A549 (cell line): ENCODE measurements around the gene DHX29. TPM values are rescaled to one million over a fixed set of nuclear protein-coding genes. Genes with fewer than 3 reads are reported as not detected.

Experiments used
- ATAC-seq, 2 experiments: fragments of 200-7000 bp in 1 of 2; fragments of >200 bp in 1 of 2; cut with Nextera tagmentation in 1 of 2; cut with Tn5 transposase in 1 of 2; 3 replicates each; pipeline versions ENCODE4 v1.8.0 to v1.9.1; 2018 to 2020; ENCODE audit warnings: mild to moderate bottlenecking in 1 of 2, moderate library complexity in 1 of 2
- CTCF ChIA-PET: fragments of 300-600 bp; sonication (Branson Sonifier 250); formaldehyde crosslinking; extraction: SDS; loops from one replicate; lab custom pipeline; 2021; ENCODE audit warnings: antibody characterized with exemption, inconsistent platforms; lab: Yijun Ruan, JAX
- POLR2A ChIA-PET: fragments of 350-600 bp; formaldehyde crosslinking; extraction: SDS; loops from one replicate; lab custom pipeline; 2021; ENCODE audit warnings: antibody characterized with exemption, inconsistent platforms; lab: Yijun Ruan, JAX
- DNase-seq, 2 experiments: peaks; one replicate each; pipeline versions ENCODE4 v3.0.0 to v3.0.0-alpha.2; 2011 to 2016; ENCODE audit warnings: low read depth in 1 of 2, low spot score in 1 of 2
- FAIRE-seq: peaks from 2 replicates; lab custom pipeline; 2011; peaks lifted over from hg19 to GRCh38; lab: Jason Lieb, UNC
- H3K27ac ChIP-seq, 2 experiments: fragments of >200 bp; sonication (Bioruptor Twin); formaldehyde crosslinking; 3 replicates each; pipeline ENCODE4 v1.5.1; 2016 to 2017
- H3K4me1 ChIP-seq: fragments of >200 bp; sonication (Bioruptor Twin); formaldehyde crosslinking; 3 replicates; pipeline ENCODE4 v1.6.1; 2016
- H3K4me2 ChIP-seq: fragments of >200 bp; sonication (Bioruptor Twin); formaldehyde crosslinking; 3 replicates; pipeline ENCODE4 v1.6.1; 2016
- H3K4me3 ChIP-seq: fragments of >200 bp; sonication (Bioruptor Twin); formaldehyde crosslinking; 3 replicates; pipeline ENCODE4 v1.5.1; 2016
- H3K9me3 ChIP-seq: fragments of >200 bp; sonication (Bioruptor Twin); formaldehyde crosslinking; 3 replicates; pipeline ENCODE4 v1.6.1; 2016
- ATOH8 ChIP-seq: fragments of 250-450 bp; sonication (Bioruptor Pico); IDR thresholded peaks from 2 replicates; pipeline ENCODE4 v1.5.0; 2020; ENCODE audit warnings: low read depth, mild to moderate bottlenecking, moderate library complexity
- CBX8 ChIP-seq: fragments of 200-600 bp; sonication (generic); IDR thresholded peaks from 2 replicates; pipeline ENCODE4 v1.6.1; 2016
- CHD4 ChIP-seq: fragments of 200-600 bp; sonication (generic); IDR thresholded peaks from 2 replicates; pipeline ENCODE4 v1.6.1; 2016; ENCODE audit warnings: antibody characterized with exemption, mild to moderate bottlenecking, borderline replicate concordance
- E2F6 ChIP-seq: IDR thresholded peaks from 2 replicates; pipeline ENCODE4 v1.6.1; 2012; ENCODE audit warnings: low read depth, borderline replicate concordance
- EHMT2 ChIP-seq: fragments of 200-600 bp; sonication (generic); IDR thresholded peaks from 2 replicates; pipeline ENCODE4 v1.6.1; 2016; ENCODE audit warnings: antibody characterized with exemption, low read depth, mild to moderate bottlenecking, moderate library complexity
- FOXS1 ChIP-seq: fragments of 250-450 bp; sonication (Bioruptor Pico); IDR thresholded peaks from 2 replicates; pipeline ENCODE4 v1.5.0; 2020; ENCODE audit warnings: mild to moderate bottlenecking, moderate library complexity
- HEYL ChIP-seq: fragments of 250-450 bp; sonication (Bioruptor Pico); IDR thresholded peaks from 2 replicates; pipeline ENCODE4 v1.8.0; 2021; ENCODE audit warnings: mild to moderate bottlenecking, moderate library complexity
- HMGXB4 ChIP-seq: fragments of 250-450 bp; sonication (Bioruptor Pico); IDR thresholded peaks from 2 replicates; pipeline ENCODE4 v1.5.0; 2021; ENCODE audit warnings: mild to moderate bottlenecking, moderate library complexity, borderline replicate concordance
- HOXA7 ChIP-seq: fragments of 250-450 bp; sonication (Bioruptor Pico); IDR thresholded peaks from 2 replicates; pipeline ENCODE4 v1.5.0; 2020; ENCODE audit warnings: mild to moderate bottlenecking, moderate library complexity
- HOXB5 ChIP-seq: fragments of 250-450 bp; sonication (Bioruptor Pico); IDR thresholded peaks from 2 replicates; pipeline ENCODE4 v1.5.0; 2020; ENCODE audit warnings: mild to moderate bottlenecking, moderate library complexity
- JUNB ChIP-seq: fragments of >200 bp; sonication (Bioruptor Twin); formaldehyde crosslinking; IDR thresholded peaks from 2 replicates; pipeline ENCODE4 v1.6.1; 2016
- KDM5A ChIP-seq: fragments of 200-600 bp; sonication (generic); IDR thresholded peaks from 2 replicates; pipeline ENCODE4 v1.6.1; 2016; ENCODE audit warnings: antibody characterized with exemption, mild to moderate bottlenecking
- MAFK ChIP-seq: fragments of 450-650 bp; IDR thresholded peaks from 2 replicates; pipeline ENCODE4 v1.6.1; 2014; ENCODE audit not compliant: partially characterized antibody
- MAX ChIP-seq: IDR thresholded peaks from 2 replicates; pipeline ENCODE4 v1.6.1; 2012
- NFE2L2 ChIP-seq: fragments of 150-350 bp; conservative IDR thresholded peaks from 2 replicates; pipeline ENCODE4 v1.6.1; 2014; ENCODE audit warnings: low read length
- NPAS2 ChIP-seq: fragments of 250-450 bp; sonication (Bioruptor Pico); IDR thresholded peaks from 2 replicates; pipeline ENCODE4 v1.8.0; 2022; ENCODE audit warnings: mild to moderate bottlenecking, moderate library complexity, borderline replicate concordance
- POLR2A ChIP-seq: IDR thresholded peaks from 2 replicates; pipeline ENCODE4 v1.6.1; 2012; ENCODE audit warnings: mild to moderate bottlenecking, low read length
- POLR2AphosphoS2 ChIP-seq: conservative IDR thresholded peaks from 2 replicates; pipeline ENCODE4 v1.6.1; 2012; ENCODE audit warnings: low read length, improper control_type of control experiment, inconsistent platforms
- TFCP2L1 ChIP-seq: fragments of 250-450 bp; sonication (Bioruptor Pico); IDR thresholded peaks from 2 replicates; pipeline ENCODE4 v1.5.0; 2021; ENCODE audit warnings: mild to moderate bottlenecking
- TP53 ChIP-seq: fragments of 250-450 bp; sonication (Bioruptor Pico); IDR thresholded peaks from 2 replicates; pipeline ENCODE4 v1.5.0; 2021; ENCODE audit warnings: mild to moderate bottlenecking, moderate library complexity
- ZSCAN20 ChIP-seq: fragments of 250-450 bp; sonication (Bioruptor Pico); IDR thresholded peaks from 2 replicates; pipeline ENCODE4 v1.8.0; 2022; ENCODE audit warnings: mild to moderate bottlenecking, moderate library complexity
- WGBS: methylation state at CpG from one replicate; pipeline ENCODE4 v1.1.6; 2017; ENCODE audit errors: missing lambda C conversion rate; 5-methylcytosine and 5-hydroxymethylcytosine counted together
- polyA plus RNA-seq, 4 experiments: library from polyadenylated mRNA; depleted of rRNA in 3 of 4; stranded (reverse); fragments of >200 nt; fragmentation: RNase III in 1 of 4; extraction: RNeasy Plus Mini Kit Qiagen cat#74134 plus additional on column Dnase treatment in 1 of 4; gene quantifications; 2 replicates in 3 of 4; 3 replicates in 1 of 4; pipeline ENCODE4 v1.2.3, GENCODE V29; 2011 to 2017

DHX29 gene
- polyA plus RNA-seq, 2 of the 4 experiments (the other 2 are of a cell fraction) = 12.3 to 25.4 TPM

- ATAC-seq (no peak), FAIRE-seq (no peak)
- Histone ChIP-seq H3K4me2 (no peak overlapping the region), H3K9me3 (no peaks in the 10 kb centered on the region), H3K27ac (no peak overlapping the region)
- POLR2A ChIA-PET = no interaction called here
- TF ChIP-seq ZSCAN20 (CRISPR knock-in tag) (no peak), POLR2AphosphoS2 (no peak), FOXS1 (CRISPR knock-in tag) (no peak), NPAS2 (CRISPR knock-in tag) (no peak), TP53 (no peak), JUNB (no peak), EHMT2 (no peak), TFCP2L1 (CRISPR knock-in tag) (no peak), CHD4 (no peak), MAX (no peak), HOXA7 (CRISPR knock-in tag) (no peak), KDM5A (no peak), E2F6 (no peak), HOXB5 (no peak), ATOH8 (CRISPR knock-in tag) (no peak), HEYL (CRISPR knock-in tag) (no peak), CBX8 (no peak)
- TF ChIP-seq, all 56 proteins: peak for 0
- no peak for DNase-seq
- 91% methylated on average over 8 of the region's 8 CpGs for WGBS
- CTCF ChIA-PET = interaction anchor here (1.3 kb wide), 1 partner anchor 43 kb away, joined by 3 read pairs; no protein-coding TSS in a partner anchor
- H3K4me1 ChIP-seq = 0 out of 3 replicates have a peak, but pooled peaks cover 12% of the 10 kb centered on the region
- no peak overlapping the region for H3K4me3 ChIP-seq
These were observed 77.3 kb downstream of the DHX29 start for GRCh38 chr5:55230086-55230629.

- no peak for FAIRE-seq
- peak overlapping the region; percentile 86 for H3K4me2 ChIP-seq
- peak overlapping the region; percentile 64 to 90 for H3K27ac ChIP-seq
- DNase-seq = no peak
- 59% methylated on average over 30 of the region's 30 CpGs for WGBS
- no peaks in the 10 kb centered on the region for H3K9me3 ChIP-seq
- 0 out of 3 replicates have a peak, but pooled peaks cover 8% of the 10 kb centered on the region for H3K4me1 ChIP-seq
- peak overlapping the region; percentile 55 for H3K4me3 ChIP-seq
- ATAC-seq = no peak
- POLR2A ChIA-PET = no interaction called here
- CTCF ChIA-PET = interaction anchor here (0.8 to 4.8 kb wide), 7 partner anchors 8 to 464 kb away, joined by 3 to 57 read pairs (median 7); no protein-coding TSS in a partner anchor
- TF ChIP-seq E2F6 (no peak), POLR2A (no peak), NPAS2 (CRISPR knock-in tag) (no peak), HMGXB4 (CRISPR knock-in tag) (no peak), NFE2L2 (no peak), MAFK (no peak), POLR2AphosphoS2 (no peak), MAX (no peak), ZSCAN20 (CRISPR knock-in tag) (no peak)
These were observed 79.6 kb downstream of the DHX29 start for GRCh38 chr5:55227664-55228430.
